AG04449 (cell line): Measurements from ENCODE around the gene FHOD1.
A peak's percentile ranks its signal among the peaks of the same experiment; 100 is the strongest.

Experiments used
- CTCF ChIA-PET: fragments of 350-600 bp; formaldehyde crosslinking; extraction: SDS; loops from one replicate; lab custom pipeline; 2021; ENCODE audit warnings: antibody characterized with exemption; lab: Yijun Ruan, JAX
- POLR2A ChIA-PET: fragments of 400-600, 350-600 bp; formaldehyde crosslinking; extraction: SDS; loops from one replicate; lab custom pipeline; 2020; ENCODE audit warnings: antibody characterized with exemption, inconsistent platforms; lab: Yijun Ruan, JAX
- DNase-seq: peaks from one replicate; pipeline ENCODE4 v3.0.0-alpha.2; 2010; ENCODE audit warnings: low read depth, low spot score
- H3K4me3 ChIP-seq: 2 replicates; pipeline ENCODE4 v1.5.1; 2011; ENCODE audit warnings: low read depth, mild to moderate bottlenecking, control low read depth, low read length
- TF ChIP-seq, protein P1 (sequence below): IDR thresholded peaks from one replicate; pipeline ENCODE4 v1.5.1; 2011; ENCODE audit warnings: mild to moderate bottlenecking, moderate library complexity, low read length, control low read depth, inconsistent platforms; ENCODE audit not compliant: insufficient read depth; ENCODE audit errors: missing control alignments

The FHOD1 gene

GRCh38 chr16:67201411-67202345 is 45.6 kb downstream of the FHOD1 start:
- no peak for DNase-seq
- no peak overlapping the region for H3K4me3 ChIP-seq
- TF ChIP-seq, protein P1, sequence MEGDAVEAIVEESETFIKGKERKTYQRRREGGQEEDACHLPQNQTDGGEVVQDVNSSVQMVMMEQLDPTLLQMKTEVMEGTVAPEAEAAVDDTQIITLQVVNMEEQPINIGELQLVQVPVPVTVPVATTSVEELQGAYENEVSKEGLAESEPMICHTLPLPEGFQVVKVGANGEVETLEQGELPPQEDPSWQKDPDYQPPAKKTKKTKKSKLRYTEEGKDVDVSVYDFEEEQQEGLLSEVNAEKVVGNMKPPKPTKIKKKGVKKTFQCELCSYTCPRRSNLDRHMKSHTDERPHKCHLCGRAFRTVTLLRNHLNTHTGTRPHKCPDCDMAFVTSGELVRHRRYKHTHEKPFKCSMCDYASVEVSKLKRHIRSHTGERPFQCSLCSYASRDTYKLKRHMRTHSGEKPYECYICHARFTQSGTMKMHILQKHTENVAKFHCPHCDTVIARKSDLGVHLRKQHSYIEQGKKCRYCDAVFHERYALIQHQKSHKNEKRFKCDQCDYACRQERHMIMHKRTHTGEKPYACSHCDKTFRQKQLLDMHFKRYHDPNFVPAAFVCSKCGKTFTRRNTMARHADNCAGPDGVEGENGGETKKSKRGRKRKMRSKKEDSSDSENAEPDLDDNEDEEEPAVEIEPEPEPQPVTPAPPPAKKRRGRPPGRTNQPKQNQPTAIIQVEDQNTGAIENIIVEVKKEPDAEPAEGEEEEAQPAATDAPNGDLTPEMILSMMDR = no peak
- POLR2A ChIA-PET = interaction anchor here (0.6 kb wide), 2 partner anchors 22 to 25 kb away, joined by 3 read pairs; no protein-coding TSS in a partner anchor
- CTCF ChIA-PET = interaction anchor here (0.8 to 1.0 kb wide), 2 partner anchors 12 to 48 kb away, joined by 3 read pairs; no protein-coding TSS in a partner anchor

GRCh38 chr16:67200491-67200890 is 46.8 kb downstream of the FHOD1 start:
- TF ChIP-seq, protein P1 = no peak
- no peak overlapping the region for H3K4me3 ChIP-seq
- ChIA-PET POLR2A (interaction anchor here (0.7 kb wide), 1 partner anchor 189 kb away, joined by 3 read pairs; no protein-coding TSS in a partner anchor), CTCF (interaction anchor here (9.3 kb wide), 1 partner anchor 10 kb away, joined by 83 read pairs; no protein-coding TSS in a partner anchor)
- no peak for DNase-seq

DNA sequence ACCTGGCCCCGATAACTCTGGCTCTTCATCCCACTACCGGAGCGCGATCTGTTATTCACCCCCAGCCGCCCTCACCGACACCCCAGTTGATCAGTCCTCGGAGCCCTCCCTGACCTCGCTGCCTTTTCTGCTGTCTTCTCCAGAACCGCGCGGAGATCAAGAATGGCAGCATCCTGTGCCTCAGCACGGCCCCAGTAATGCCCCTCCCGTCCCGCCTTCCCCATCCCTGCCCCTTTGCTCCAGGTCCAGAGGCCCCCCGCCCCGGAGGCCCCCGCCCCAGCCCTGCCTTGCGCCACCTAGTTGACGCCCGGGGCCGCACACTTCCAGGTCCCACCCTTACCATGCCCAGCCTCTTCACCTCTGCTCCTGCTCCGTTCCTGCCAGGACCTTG is 47.5 kb downstream of the FHOD1 start:
- no peak for DNase-seq
- TF ChIP-seq, protein P1 = no peak
- ChIA-PET CTCF (interaction anchor here (1.5 to 9.3 kb wide), 2 partner anchors 11 to 12 kb away, joined by 4 to 83 read pairs; no protein-coding TSS in a partner anchor), POLR2A (interaction anchor here (0.6 to 0.7 kb wide), 2 partner anchors 8 to 188 kb away, joined by 3 read pairs; no protein-coding TSS in a partner anchor)
- no peak overlapping the region for H3K4me3 ChIP-seq

- ChIA-PET CTCF (interaction anchor here (1.5 to 9.3 kb wide), 5 partner anchors 12 to 43 kb away, joined by 3 to 83 read pairs (median 4); no protein-coding TSS in a partner anchor), POLR2A (interaction anchor here (0.6 to 1.3 kb wide), 2 partner anchors 9 to 45 kb away, joined by 3 read pairs; no protein-coding TSS in a partner anchor)
- no peak within 1 kb of the TSS for H3K4me3 ChIP-seq
- TF ChIP-seq, protein P1 = peak; percentile 51
- DNase-seq = no peak
Measured at GRCh38 chr16:67199011-67199807, 48.1 kb downstream of the FHOD1 start, which contains the start of gene ELMO3. ELMO3 (plus strand) TSS chr16:67199131; CDS start chr16:67199327, 196 bp downstream.

DNA sequence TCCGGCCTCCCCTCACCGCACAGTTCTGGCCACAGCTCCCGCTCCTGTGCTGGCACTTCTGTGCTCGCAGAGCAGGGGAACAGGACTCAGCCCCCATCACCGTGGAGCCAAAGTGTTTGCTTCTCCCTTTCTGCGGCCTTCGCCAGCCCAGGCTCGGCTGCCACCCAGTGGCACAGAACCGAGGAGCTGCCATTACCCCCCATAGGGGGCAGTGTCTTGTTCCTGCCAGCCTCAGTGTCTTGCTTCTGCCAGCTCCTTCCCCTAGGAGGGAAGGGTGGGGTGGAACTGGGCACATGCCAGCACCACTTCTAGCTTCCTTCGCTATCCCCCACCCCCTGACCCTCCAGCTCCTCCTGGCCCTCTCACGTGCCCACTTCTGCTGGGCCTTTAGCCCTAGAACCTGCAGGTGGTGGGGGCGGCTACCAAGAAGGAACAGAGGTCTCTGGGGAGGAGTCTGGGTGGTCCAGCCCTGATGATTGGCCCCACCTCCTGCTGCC is 49.0 kb downstream of the FHOD1 start:
- TF ChIP-seq, protein P1 = peak; percentile 77
- CTCF ChIA-PET = interaction anchor here (0.7 to 9.3 kb wide), 21 partner anchors 9 to 303 kb away, joined by 3 to 83 read pairs (median 3); partner anchors contain the start of genes EXOC3L1, SLC9A5 and TMEM208
- H3K4me3 ChIP-seq = no peak overlapping the region
- no peak for DNase-seq
- POLR2A ChIA-PET = interaction anchor here (0.9 to 1.8 kb wide), 4 partner anchors 9 to 46 kb away, joined by 3 to 7 read pairs (median 4); partner anchors contain the start of gene NOL3
